AG04450 (cell line): ENCODE measurements around the gene ZMYND11. TPM values are rescaled to one million over a fixed set of nuclear protein-coding genes. Genes with fewer than 3 reads are reported as not detected.

ENCODE experiments used
- CTCF ChIA-PET: fragments of 300-600, 350-600 bp; formaldehyde crosslinking; extraction: SDS; loops from one replicate; lab custom pipeline; 2022; ENCODE audit warnings: antibody characterized with exemption, inconsistent platforms; lab: Charles Lee
- POLR2A ChIA-PET: fragments of 350-600 bp; formaldehyde crosslinking; extraction: SDS; loops from one replicate; lab custom pipeline; 2021; ENCODE audit warnings: antibody characterized with exemption, inconsistent platforms; lab: Yijun Ruan, JAX
- DNase-seq: peaks from one replicate; pipeline ENCODE4 v3.0.0-alpha.2; 2011; ENCODE audit warnings: low read depth, low spot score
- H3K27ac ChIP-seq: one replicate; pipeline ENCODE4 v1.5.1; 2012; ENCODE audit warnings: low read depth, low read length, control low read depth
- H3K27me3 ChIP-seq: one replicate; pipeline ENCODE4 v1.6.0; 2012; ENCODE audit warnings: low read length; ENCODE audit not compliant: control insufficient read depth, insufficient read depth
- H3K4me3 ChIP-seq: 2 replicates; pipeline ENCODE4 v1.5.1; 2011; ENCODE audit warnings: mild to moderate bottlenecking, low read depth, low read length, control low read depth
- H3K9me3 ChIP-seq: 2 replicates; pipeline ENCODE4 v1.5.1; 2012; ENCODE audit warnings: low read length; ENCODE audit not compliant: control insufficient read depth, insufficient read depth
- CTCF ChIP-seq: IDR thresholded peaks from 2 replicates; pipeline ENCODE4 v1.5.1; 2011; ENCODE audit warnings: low read depth, low read length, control low read depth, inconsistent platforms
- polyA plus RNA-seq: library from polyadenylated mRNA; depleted of rRNA; stranded (reverse); fragments of >200 nt; gene quantifications from 2 replicates; pipeline ENCODE4 v1.2.3, GENCODE V29; 2011

The ZMYND11 gene
- polyA plus RNA-seq, 1 experiment, result 76.0 TPM

DNA sequence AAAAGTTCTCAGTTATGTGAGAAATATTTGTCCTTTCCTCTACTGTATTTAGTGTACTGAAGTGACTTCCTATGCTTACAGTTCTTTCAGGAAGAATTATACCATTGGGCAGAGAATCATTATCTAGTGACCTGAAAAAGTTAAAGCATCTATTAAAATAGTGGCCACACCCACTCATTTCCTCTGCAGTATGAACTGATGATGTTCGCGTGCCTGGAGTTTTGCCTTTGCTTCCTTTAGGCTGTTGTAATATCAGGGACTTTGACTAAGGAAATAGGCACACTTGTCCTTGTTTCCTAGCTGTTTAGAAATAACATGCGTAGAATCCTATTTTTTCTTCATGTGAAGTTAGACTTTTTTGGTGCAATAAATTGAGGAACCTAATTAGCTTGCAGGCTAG, 100.7 kb downstream of the ZMYND11 start:
- POLR2A ChIA-PET, result no interaction called here
- TF ChIP-seq CTCF, result no peak
- no peaks in the 10 kb centered on the region for H3K27me3 ChIP-seq
- DNase-seq, result no peak
- no peaks in the 10 kb centered on the region for H3K9me3 ChIP-seq
- CTCF ChIA-PET, result no interaction called here
- no peak overlapping the region for H3K27ac ChIP-seq
- no peak overlapping the region for H3K4me3 ChIP-seq

DNA sequence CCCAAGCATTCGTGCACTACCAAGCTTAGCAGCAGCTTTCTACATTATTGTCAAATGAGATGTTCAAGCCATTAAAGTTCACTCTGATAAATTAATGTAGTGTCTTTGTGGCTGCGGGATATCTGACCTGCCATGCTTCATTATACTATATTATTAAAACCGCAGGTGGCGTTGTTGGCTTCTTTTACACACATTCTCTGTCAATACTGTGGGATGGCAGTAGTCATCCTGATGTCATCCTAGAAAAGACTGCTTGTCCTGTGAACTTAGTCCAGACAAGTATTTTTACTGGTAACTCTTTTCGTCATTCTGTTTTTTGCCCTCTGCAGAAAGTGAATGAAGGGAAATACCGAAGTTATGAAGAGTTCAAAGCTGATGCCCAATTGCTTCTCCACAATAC, 103.9 kb downstream of the ZMYND11 start:
- no peak overlapping the region for H3K4me3 ChIP-seq
- no peak for TF ChIP-seq CTCF
- no peaks in the 10 kb centered on the region for H3K27me3 ChIP-seq
- ChIA-PET POLR2A (no interaction called here), CTCF (no interaction called here)
- DNase-seq, result no peak
- H3K27ac ChIP-seq, result no peak overlapping the region
- no peaks in the 10 kb centered on the region for H3K9me3 ChIP-seq

- Histone ChIP-seq H3K9me3 (no peaks in the 10 kb centered on the region), H3K27ac (no peak overlapping the region), H3K4me3 (no peak overlapping the region), H3K27me3 (no peaks in the 10 kb centered on the region)
- ChIA-PET CTCF (no interaction called here), POLR2A (no interaction called here)
- no peak for DNase-seq
- no peak for TF ChIP-seq CTCF
Observed at GRCh38 chr10:241451-241850, 106.2 kb downstream of the ZMYND11 start.

DNA sequence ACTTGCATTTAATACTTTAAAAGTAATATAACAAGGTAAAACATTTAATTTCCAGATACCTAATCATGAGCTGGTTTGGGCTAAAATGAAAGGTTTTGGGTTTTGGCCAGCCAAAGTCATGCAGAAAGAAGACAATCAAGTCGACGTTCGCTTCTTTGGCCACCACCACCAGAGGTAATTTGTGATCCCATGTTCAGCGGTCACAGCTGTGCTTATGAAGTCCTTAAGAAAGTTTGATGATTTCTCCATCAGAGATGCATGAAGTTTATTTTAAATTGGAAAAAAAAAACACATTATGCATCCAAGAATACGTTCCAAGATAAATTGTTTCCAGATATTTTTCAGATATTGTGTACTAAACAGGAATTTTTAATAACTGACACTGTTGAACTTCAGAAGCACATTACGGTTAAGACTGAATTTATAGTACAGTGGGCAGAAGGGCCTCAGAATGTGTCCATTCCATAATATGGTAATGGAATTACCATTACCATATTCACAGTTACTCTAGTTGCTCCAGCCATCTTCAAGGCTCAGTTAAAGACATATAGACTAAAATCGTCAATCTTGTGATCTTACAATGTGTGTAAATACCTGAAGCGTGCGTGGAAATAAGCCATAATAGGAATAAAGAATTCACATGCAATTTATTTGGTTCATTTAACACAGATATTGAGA, 106.8 kb downstream of the ZMYND11 start:
- no peak for TF ChIP-seq CTCF
- H3K27me3 ChIP-seq, result no peaks in the 10 kb centered on the region
- H3K27ac ChIP-seq, result no peak overlapping the region
- CTCF ChIA-PET, result no interaction called here
- no peak for DNase-seq
- H3K9me3 ChIP-seq, result no peaks in the 10 kb centered on the region
- POLR2A ChIA-PET, result no interaction called here
- no peak overlapping the region for H3K4me3 ChIP-seq

GRCh38 chr10:244227-244626, 109.0 kb downstream of the ZMYND11 start:
- DNase-seq, result no peak
- TF ChIP-seq CTCF, result no peak
- ChIA-PET CTCF (no interaction called here), POLR2A (no interaction called here)
- no peaks in the 10 kb centered on the region for H3K27me3 ChIP-seq
- no peak overlapping the region for H3K27ac ChIP-seq
- H3K9me3 ChIP-seq, result no peaks in the 10 kb centered on the region
- H3K4me3 ChIP-seq, result no peak overlapping the region
